GM19372 (cell line): ENCODE measurements around the gene CDCA3.

Experiments used
- ATAC-seq: cut with Tn5 transposase; IDR thresholded peaks from one replicate; pipeline ENCODE4 v1.9.1; 2021; ENCODE audit warnings: mild to moderate bottlenecking, low read depth, moderate library complexity; ENCODE audit not compliant: unreplicated experiment

Gene CDCA3

DNA sequence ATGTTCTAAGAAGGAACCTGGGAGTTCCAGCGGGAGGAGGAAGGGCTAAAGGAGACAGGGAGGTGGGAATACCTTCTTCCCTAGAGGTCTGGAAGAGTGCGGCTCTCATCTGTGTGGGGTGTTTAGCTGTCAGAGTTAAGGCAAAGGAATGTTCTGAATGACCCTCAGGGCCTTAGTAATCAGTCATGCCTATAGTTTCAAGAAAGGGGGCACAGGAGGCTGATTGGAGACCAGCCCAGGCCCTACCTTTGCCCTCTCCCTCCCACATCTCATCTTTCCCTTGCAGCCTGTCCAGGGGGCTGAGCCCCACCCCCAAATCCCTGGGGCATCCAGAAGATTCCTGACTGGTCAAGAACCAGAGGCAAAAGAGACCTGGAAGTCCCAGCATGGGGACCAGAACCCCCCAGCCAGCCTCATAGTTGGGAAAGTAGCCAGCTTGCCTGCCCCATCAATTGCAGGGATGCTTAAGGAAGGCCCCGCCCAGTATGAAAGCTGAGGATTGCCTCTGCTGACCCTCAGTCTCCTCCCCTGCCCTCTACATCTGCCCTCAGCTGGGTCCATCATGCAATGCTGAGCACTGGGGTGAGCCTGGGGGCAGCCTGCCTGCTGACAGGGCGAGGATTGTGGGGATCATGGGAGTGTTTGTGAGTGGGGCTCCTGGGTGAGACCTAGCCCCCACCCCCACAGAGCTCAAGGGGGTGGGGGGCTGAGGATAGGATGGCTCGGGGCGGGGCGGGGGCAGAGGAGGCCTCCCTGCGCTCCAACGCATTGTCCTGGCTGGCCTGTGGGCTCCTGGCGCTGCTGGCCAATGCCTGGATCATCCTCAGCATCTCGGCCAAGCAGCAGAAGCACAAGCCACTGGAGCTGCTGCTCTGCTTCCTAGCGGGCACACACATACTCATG is 27.7 kb downstream of the CDCA3 start:
- no peak for ATAC-seq

DNA sequence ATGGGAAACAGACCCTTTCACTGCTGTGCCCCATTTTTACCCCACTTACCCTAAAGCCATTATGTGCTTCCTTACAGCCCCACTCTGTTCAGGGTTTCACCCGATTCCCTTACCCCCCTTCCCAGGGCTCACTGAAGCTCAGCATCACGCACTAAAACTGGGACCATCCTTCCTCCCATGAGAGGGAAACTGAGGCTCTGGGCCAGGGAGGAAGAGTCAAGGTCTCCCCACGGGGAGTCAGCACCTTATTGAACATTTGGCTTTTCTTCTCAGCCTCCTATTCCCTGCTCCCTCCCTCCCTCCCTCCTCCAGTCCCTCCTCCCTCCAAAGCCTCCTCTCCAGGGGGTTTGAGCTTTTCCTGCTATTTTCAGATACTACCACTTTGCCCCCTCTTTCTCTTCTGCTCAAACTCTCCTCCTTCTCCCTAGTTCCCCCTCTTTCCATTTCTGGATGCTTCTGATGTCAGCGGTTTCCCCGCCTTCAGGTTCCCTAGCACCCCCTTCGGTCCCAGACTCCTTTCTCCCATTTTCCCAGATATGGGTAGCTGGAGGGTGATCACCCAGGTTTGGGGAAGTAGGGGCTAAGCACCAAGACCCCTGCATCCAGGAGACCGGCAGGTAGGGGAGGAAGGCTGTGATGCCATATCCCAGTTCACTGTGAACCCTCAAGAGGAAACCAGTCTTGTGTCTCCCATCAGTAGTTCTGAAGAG is 28.5 kb downstream of the CDCA3 start:
- ATAC-seq = no peak

DNA sequence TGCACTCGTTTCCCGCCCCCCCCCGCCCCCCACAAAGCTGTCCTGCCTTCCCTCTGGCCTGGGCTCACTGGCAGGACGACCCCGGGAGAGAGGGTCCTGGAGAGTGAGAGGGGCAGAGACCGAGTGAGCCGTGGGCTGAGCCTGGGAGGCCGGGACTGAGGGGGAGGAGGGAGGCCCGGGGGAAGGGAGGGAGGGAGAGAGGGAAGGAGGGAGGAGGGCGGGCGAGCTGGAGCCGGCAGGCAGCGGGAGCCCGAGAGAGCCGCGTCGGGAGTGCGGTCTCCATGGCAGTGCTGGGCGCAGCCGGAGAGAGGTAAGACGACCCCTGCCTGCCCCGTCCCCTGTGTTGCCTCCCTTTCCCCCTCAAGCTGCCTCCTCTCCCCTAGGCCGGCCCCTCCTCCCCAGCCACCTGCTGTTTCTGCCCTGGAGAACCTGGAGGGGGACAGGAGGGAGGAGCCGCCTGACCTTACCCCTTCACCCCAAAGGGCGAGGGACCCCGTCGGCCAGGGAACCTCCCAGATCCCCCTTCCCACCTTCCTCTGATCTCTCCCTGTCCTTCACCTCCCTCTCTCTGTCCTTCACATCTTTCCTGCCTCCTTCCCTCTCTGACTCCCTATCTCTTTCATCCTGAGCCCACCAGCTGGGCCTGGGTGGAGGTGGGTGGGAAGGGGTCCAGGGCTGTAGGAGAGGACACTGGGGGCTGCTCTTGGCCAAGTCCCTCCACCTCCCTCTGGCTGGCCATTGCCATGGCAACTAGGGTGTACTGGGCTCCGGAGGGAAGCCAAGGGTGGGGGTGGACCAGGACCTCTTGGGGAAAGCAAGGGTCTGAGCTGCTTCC is 29.3 kb downstream of the CDCA3 start, which contains the start of gene GPR162:
Gene GPR162, plus strand, starts transcription at position 231 of the 835 bp plus-strand sequence. CDS start 2,078 bp downstream, outside the sequence.
- no peak for ATAC-seq

DNA sequence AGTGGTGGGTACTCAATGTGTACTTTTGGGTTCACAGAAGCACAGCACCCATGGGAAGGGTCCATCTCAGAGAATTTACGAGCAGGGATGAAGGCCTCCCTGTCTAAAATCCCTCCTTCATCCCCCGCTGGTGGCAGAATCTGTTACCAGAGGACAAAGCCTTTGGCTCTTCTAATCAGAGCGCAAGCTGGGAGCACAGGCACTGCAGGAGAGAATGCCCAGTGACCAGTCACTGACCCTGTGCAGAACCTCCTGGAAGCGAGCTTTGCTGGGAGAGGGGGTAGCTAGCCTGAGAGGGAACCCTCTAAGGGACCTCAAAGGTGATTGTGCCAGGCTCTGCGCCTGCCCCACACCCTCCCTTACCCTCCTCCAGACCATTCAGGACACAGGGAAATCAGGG is 30.9 kb downstream of the CDCA3 start:
- no peak for ATAC-seq

DNA sequence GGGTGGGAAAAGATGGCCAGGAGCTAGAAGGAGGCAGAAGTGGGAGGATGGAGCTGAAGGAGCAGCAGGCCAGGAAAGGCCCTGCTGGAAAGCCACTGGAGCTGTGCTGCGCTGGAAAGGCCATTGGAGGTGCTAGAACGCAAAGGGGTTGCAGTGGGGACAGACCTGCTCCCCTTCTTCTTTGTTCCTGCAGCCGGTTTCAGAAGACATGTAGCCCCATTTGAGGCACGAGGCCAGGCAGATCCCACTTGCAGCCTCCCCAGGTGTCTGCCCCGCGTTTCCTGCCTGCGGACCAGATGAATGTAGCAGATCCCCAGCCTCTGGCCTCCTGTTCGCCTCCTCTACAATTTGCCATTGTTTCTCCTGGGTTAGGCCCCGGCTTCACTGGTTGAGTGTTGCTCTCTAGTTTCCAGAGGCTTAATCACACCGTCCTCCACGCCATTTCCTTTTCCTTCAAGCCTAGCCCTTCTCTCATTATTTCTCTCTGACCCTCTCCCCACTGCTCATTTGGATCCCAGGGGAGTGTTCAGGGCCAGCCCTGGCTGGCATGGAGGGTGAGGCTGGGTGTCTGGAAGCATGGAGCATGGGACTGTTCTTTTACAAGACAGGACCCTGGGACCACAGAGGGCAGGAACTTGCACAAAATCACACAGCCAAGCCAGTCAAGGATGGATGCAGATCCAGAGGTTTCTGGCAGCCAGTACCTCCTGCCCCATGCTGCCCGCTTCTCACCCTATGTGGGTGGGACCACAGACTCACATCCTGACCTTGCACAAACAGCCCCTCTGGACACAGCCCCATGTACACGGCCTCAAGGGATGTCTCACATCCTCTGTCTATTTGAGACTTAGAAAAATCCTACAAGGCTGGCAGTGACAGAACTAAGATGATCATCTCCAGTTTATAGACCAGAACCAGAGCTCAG is 31.7 kb downstream of the CDCA3 start:
- ATAC-seq = no peak

DNA sequence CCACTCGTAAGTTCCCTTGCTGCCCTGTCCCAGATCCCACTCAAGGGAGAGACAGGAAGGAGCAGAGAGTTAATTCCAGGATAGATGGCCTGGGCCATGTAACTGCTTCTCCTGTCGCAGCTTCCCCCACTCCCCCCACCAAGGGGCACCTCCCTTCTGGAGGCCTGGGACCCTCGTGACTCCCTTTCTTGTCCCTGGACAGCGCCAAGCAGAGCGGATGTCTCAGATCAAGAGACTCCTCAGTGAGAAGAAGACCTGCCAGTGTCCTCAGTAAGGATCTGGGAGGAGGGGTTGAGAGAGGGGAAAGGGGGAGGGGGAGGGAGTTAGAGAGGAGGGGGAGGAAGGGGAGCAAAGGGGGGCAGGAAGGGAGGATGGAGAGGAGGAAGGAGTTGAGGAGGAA is 32.4 kb downstream of the CDCA3 start:
- no peak for ATAC-seq

DNA sequence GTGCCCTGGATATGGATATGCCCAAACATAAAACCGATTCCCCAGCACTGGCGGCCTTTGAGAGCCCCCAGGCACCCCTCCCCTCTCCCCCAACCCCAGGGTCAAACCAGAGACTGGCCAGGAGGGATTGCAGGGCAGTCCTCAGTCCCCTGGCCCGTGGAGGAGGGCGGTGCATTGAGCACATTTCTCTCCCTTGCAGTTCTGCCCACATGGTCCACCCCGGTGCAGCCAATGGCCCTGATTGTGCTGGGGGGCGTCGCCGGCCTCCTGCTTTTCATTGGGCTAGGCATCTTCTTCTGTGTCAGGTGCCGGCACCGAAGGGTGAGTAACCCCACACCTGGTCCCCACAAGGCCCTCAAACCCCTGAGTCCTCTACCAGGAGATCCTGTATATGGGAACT is 32.9 kb downstream of the CDCA3 start:
- no peak for ATAC-seq

DNA sequence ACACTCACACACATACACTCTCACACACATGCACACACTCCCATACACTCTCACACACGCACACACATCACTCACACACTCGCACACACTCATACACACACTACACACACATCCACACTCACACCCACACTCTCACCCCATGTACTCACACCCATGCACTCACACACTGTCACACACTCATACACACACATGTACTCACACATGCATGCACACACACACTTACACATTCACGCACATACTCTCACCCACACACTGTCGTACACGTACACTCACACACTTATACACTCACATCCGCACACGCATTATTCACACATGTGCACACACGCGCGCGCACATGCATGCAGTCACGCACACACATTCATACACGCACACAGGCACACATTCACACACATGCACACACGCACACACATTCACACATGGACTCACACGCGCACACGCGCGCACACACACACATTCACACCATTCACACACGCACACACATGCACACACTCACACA is 33.4 kb downstream of the CDCA3 start:
- ATAC-seq = no peak

DNA sequence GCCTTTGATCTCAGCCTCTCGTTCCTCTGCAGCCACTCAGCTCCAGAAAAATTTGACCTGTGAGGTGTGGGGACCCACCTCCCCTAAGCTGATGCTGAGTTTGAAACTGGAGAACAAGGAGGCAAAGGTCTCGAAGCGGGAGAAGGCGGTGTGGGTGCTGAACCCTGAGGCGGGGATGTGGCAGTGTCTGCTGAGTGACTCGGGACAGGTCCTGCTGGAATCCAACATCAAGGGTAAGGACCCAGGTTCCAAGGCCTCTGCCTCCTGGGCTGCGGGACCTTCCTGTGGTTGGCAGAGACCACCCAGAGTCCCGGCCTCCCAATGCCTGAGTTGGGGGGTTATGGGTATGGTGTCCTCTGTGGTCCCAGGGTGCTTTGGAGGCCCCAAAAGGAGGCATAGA is 34.0 kb downstream of the CDCA3 start:
- no peak for ATAC-seq

DNA sequence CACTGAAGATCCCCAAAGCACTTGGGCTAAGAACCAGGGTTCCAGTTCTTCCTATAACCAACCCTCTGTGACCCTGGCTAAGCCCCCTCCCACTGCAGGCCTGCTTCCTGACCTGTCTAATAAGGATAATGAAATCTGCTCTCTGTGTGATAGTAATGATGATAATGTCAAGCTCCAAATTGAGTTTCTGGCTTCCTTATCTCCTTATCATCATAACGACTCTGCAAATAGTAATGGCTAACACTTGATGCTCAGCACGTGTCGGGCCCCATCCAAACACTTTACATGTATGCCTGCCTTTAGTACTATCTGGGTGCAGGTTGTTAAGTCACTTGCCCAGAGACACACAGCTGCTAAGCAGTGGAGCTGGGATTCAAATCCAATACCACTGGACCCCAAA is 34.5 kb downstream of the CDCA3 start:
- ATAC-seq = no peak

DNA sequence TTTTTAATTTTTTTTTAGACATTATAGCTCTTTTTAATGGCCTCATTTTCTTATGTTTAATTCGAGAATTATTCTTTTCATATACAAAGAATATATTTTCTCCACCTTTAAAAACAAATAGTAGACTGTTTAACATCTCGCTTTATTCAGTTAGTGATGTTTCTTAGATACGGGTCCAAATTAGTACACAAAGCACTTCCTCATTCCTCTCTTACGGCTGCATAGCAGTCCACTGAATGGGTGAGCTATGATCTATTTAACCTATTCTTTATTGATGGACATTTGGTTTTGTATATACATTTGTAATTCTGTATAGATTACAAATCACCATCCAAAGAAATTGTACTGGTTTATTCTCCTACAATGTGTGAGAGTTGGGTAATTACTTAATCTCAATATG is 37.7 kb downstream of the CDCA3 start:
- no peak for ATAC-seq

DNA sequence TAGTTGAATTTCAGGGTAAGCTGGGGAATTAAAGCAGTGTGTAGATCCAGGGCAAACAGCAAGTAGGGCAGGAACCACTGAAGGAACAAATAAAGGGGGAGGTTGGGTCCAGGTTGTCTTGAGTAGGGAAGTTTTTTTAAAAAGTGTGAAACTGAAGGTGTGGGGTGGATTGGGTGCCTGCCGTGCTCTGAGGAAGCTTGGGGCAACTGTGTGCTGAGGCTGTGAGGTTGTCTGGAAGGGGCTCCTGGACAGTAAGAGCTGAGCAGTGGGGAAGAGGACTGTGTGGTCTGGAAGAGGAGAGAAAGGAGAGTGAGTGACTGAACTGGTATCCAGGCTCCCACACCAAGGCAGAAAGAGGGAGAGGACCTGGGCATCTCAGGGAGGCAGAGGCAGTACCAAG is 40.3 kb downstream of the CDCA3 start:
- no peak for ATAC-seq

DNA sequence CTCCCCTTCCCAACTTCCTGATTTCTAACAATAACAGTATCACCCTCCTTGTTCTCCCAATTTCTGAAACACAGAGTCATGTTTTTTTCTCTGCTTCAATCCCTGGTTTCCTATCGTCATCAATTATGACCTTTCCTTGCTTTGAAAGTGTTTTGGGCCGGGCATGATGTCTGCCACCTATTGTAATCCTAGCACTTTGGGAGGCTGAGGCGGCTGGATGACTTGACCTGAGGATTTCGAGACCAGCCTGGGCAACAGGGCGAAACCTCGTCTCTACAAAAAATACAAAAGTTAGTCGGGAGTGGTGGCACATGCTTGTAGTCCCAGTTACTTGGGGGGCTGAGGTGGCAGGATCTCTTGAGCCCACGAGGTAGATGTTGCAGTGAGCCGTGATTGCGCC is 42.0 kb downstream of the CDCA3 start:
- no peak for ATAC-seq

DNA sequence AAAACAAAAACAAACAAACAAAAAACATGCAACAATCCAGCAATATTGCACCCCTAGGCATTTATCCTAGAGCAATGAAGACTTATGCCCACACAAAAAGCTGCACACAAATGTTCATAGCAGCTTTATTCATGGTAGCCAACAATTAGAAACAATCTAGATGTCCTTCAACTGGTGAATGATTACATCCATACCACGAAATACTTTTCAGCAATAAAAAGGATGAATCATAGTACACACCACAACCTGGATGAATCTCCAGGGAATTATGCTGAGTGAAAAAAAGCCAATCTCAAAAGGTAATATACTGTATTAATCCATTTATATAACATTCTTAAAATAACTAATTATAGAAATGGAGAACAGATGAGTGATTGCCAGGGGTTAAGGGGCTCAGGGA is 43.9 kb downstream of the CDCA3 start:
- ATAC-seq = no peak

DNA sequence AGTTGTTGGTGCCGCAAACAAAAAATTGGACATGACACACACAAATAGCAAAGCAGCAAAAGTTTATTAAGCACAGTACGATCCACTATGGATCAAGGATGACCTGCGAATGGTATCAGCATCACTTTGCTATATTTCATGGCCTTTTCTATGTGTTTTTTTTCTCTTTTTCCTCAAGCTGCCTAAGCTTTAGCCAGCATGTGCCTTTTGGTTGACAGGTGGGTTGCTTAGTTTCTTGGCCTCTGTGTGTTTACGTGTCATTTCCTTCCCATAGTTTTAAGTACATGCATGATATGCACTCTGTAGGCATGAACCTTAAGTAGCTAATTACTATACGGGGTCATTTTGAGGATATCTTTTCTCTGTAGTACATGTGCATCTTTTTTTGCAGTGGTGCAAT is 51.9 kb downstream of the CDCA3 start:
- no peak for ATAC-seq
